ENCODE data around the gene MALSU1. TPM values are rescaled to one million over a fixed set of nuclear protein-coding genes. Genes with fewer than 3 reads are reported as not detected.

MALSU1 gene
- total and polyA plus RNA-seq, 9 donors = 44.3 to 88.7 (median 53.2) TPM

DNA sequence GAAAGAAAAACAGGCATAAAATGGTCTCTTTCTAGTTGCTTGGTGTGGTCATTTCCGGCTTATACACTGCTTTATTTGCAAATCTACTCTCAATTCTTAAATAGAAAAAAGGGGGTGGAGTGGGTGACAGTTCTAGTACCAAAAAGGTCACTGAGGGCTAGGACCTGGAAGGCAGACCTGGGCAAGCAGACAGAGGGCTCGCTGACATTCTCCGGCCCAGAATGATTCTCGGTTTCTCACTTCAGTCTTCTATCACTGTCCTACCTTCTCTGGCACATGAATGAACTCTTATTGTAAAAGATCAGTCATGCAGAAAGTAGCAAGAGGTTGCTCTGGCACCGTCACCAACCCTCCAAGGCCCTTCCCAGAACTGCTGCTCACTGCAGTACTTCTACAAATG, 54.0 kb downstream of the MALSU1 start:
- Histone ChIP-seq H3K4me1 (ENCODE audit: insufficient read depth) (no peaks in the 10 kb centered on the region), H3K4me3 (no peak overlapping the region), H3K27me3 (no peaks in the 10 kb centered on the region), H3K9me3 (no peaks in the 10 kb centered on the region), H3K36me3 (no peaks in the 10 kb centered on the region), H3K27ac (no peak overlapping the region)
- no peak for DNase-seq
- TF ChIP-seq POLR2A (IDR thresholded peaks at IDR 0.05) = no peak
- TF ChIP-seq, protein P1, sequence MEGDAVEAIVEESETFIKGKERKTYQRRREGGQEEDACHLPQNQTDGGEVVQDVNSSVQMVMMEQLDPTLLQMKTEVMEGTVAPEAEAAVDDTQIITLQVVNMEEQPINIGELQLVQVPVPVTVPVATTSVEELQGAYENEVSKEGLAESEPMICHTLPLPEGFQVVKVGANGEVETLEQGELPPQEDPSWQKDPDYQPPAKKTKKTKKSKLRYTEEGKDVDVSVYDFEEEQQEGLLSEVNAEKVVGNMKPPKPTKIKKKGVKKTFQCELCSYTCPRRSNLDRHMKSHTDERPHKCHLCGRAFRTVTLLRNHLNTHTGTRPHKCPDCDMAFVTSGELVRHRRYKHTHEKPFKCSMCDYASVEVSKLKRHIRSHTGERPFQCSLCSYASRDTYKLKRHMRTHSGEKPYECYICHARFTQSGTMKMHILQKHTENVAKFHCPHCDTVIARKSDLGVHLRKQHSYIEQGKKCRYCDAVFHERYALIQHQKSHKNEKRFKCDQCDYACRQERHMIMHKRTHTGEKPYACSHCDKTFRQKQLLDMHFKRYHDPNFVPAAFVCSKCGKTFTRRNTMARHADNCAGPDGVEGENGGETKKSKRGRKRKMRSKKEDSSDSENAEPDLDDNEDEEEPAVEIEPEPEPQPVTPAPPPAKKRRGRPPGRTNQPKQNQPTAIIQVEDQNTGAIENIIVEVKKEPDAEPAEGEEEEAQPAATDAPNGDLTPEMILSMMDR (IDR thresholded peaks at IDR 0.05) = no peak
- TF ChIP-seq EP300 (IDR thresholded peaks at IDR 0.05) = no peak
- intact Hi-C loops (cut with DNase I) = no loop called here
- 90 to 94% (median 93%) methylated on average over 5 of the region's 5 CpGs for WGBS, 3 donors

DNA sequence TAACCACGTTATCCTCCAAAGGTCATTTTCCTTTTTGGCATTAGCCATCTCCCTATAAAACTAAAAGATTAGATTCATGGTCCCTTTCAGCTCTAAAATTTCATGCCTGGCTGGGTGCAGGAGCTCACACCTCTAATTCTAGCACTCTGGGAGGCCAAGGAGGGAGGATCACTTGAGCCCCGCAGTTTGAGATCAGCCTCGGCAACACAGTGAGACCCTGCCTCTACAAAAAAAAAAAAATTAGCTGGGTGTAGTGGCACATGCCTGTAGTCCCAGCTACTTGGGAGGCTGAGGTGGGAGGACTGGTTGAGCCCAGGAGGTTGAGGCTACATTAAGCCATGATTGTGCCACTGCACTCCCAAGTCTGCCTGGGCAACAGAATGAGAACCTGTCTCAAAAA, 57.0 kb downstream of the MALSU1 start:
- intact Hi-C loops (cut with DNase I) = no loop called here

DNA sequence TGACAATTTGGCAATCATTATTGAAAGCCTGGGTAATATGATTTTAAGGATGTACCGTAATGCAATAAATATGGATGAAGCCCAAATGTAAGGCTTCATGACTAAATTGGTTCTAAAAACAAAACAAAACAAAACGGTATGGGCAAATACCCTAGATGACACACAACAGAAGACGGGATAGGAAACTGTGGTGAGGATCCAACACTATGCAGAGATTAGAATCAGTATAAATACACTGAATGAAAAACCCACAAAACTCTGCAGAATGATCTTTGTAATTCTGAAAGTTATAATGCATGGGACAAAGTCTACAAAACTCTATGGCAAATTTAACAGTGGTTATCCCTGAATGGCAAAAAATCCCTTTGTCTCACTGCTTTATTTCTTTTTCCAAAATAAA, 57.6 kb downstream of the MALSU1 start:
- Histone ChIP-seq H3K4me1 (ENCODE audit: insufficient read depth) (no peaks in the 10 kb centered on the region), H3K36me3 (no peaks in the 10 kb centered on the region), H3K9me3 (no peaks in the 10 kb centered on the region), H3K27ac (no peak overlapping the region), H3K4me3 (no peak overlapping the region), H3K27me3 (no peaks in the 10 kb centered on the region)
- 64 to 69% (median 66%) methylated on average over 3 of the region's 3 CpGs for WGBS, 3 donors
- intact Hi-C loops (cut with DNase I) = no loop called here
- no peak for DNase-seq
- TF ChIP-seq, protein P1 (IDR thresholded peaks at IDR 0.05) = no peak
- TF ChIP-seq POLR2A (IDR thresholded peaks at IDR 0.05) (no peak), EP300 (IDR thresholded peaks at IDR 0.05) (no peak)

More for the DNA sequence above, 57.0 kb downstream of the MALSU1 start:
- WGBS, 3 donors = 62 to 85% (median 76%) methylated on average over 3 of the region's 3 CpGs
- H3K9me3 ChIP-seq = no peaks in the 10 kb centered on the region
- no peak overlapping the region for H3K27ac ChIP-seq
- H3K4me3 ChIP-seq = no peak overlapping the region
- no peaks in the 10 kb centered on the region for H3K4me1 ChIP-seq (ENCODE audit: insufficient read depth)
- H3K27me3 ChIP-seq = no peaks in the 10 kb centered on the region
- H3K36me3 ChIP-seq = no peaks in the 10 kb centered on the region
- DNase-seq = no peak
- TF ChIP-seq, protein P1 (IDR thresholded peaks at IDR 0.05) = no peak
- TF ChIP-seq EP300 (IDR thresholded peaks at IDR 0.05) = no peak
- TF ChIP-seq POLR2A (IDR thresholded peaks at IDR 0.05) = no peak

DNA sequence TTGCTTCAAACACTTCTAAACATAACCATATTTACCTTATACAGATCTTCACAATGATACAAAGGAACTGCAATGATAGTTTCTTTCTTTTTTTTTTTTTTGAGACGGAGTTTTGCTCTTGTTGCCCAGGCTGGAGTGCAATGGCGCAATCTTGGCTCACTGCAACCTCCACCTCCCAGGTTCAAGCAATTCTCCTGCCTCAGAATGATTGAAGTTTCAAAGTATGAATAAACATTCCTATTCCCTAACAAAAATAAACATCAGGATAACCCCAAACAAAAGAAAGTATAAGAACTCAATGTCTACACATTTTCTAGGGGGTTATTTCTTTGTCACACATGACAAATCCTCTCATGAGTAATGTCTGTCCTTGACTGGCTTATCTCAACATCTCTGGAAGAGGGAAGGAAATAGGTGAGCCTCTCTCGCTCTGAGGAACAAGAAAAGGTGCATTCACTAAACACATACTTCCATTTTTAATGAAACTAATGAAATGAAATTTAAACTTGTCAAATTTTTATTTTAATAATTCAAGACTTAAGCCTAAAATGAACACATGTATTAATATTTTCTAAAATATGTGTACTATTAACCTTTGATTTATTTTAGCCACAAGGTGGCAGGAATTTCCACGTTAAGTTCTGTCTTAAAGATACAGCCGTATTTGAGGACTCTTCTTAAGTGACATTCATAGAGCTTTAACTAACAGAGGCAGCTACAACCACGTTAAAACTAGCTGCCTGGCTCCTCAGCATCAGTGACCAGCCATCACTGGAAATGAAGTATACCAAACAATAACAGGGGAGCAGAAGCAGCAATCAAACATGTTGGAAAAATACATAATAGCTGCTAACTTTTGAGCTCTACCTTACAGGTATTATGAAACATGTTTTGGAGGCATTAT, 58.3 kb downstream of the MALSU1 start:
- DNase-seq = no peak
- intact Hi-C loops (cut with DNase I) = no loop called here
- TF ChIP-seq POLR2A (IDR thresholded peaks at IDR 0.05) = no peak
- TF ChIP-seq, protein P1 (IDR thresholded peaks at IDR 0.05) = no peak
- TF ChIP-seq EP300 (IDR thresholded peaks at IDR 0.05) = no peak
- H3K27ac ChIP-seq = no peak overlapping the region
- no peak overlapping the region for H3K4me3 ChIP-seq
- 27 to 28% (median 28%) methylated on average over 6 of the region's 6 CpGs for WGBS, 3 donors
- no peaks in the 10 kb centered on the region for H3K27me3 ChIP-seq
- H3K9me3 ChIP-seq = no peaks in the 10 kb centered on the region
- no peaks in the 10 kb centered on the region for H3K4me1 ChIP-seq (ENCODE audit: insufficient read depth)
- H3K36me3 ChIP-seq = no peaks in the 10 kb centered on the region

Data from ovary (tissue), 9 donors.